ENCODE measurements around the gene PTPRD.

- TF ChIP-seq CTCF (conservative IDR thresholded peaks at IDR 0.05 in 1 of 2, IDR thresholded peaks at IDR 0.05 in 1 of 2; ENCODE audit: extremely low read depth in 1 of 2, insufficient read depth in 1 of 2, low read depth in 1 of 2, low read length in 2 of 2) (no peak), EZH2 (IDR thresholded peaks at IDR 0.05; ENCODE audit: borderline replicate concordance, low read length) (no peak)
Measured at GRCh38 chr9:9783211-9783610, 829.6 kb downstream of the PTPRD start.
